SU-DHL-6 (cell line): ENCODE measurements around the gene NDUFS5.

Experiments
- CTCF ChIP-seq: fragments of 200-600 bp; sonication (generic); IDR thresholded peaks from one replicate; pipeline ENCODE4 v1.5.1; 2017; ENCODE audit warnings: antibody characterized with exemption, mild to moderate bottlenecking, low read length, moderate library complexity; ENCODE audit not compliant: insufficient read depth, poor library complexity, severe bottlenecking
- EZH2phosphoT487 ChIP-seq: fragments of 200-600 bp; sonication (generic), shearing (Covaris generic); conservative IDR thresholded peaks from 2 replicates; pipeline ENCODE4 v1.6.1; 2018; ENCODE audit warnings: mild to moderate bottlenecking, antibody characterized with exemption, low read length, moderate library complexity, mixed read lengths

DNA sequence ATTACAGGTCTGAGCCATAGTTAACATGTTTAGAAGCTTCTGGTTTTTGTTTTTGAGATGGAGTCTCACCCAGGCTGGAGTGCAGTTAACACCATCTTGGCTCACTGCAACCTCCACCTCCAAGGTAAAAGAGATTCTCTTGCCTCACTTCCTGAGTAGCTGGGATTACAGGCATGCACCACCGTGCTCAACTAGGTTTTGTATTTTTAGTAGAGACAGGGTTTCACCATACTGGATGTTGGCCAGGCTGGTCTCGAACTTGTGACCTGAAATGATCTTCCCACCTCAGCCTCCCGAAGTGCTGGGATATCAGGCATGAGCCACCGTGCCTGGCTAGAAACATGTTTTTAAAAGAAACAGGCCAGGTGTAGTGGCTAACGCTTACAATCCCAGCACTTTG is 10.5 kb downstream of the NDUFS5 start:
- no peak for TF ChIP-seq EZH2phosphoT487
- TF ChIP-seq CTCF = no peak
